Duodenal mucosa (tissue), 2 donors: ENCODE results near the gene STT3B.
"Not testable (repeated sequence)": the region's sequence is repeated elsewhere in the genome, so short reads cannot be mapped to it uniquely, and the experiment has no call there.

ENCODE experiments used
- H3K27ac ChIP-seq: one replicate; pipeline ENCODE4 v1.7.0; 2013; ENCODE audit warnings: low read depth, low read length
- H3K27me3 ChIP-seq, 2 donors: one replicate each; pipeline ENCODE4 v1.7.0; 2013; ENCODE audit warnings: low read length in 2 of 2, control low read depth in 1 of 2; ENCODE audit not compliant: insufficient read depth in 2 of 2, control insufficient read depth in 1 of 2
- H3K36me3 ChIP-seq, 2 donors: one replicate each; pipeline ENCODE4 v1.7.0; 2013; ENCODE audit warnings: low read length in 2 of 2, control low read depth in 1 of 2; ENCODE audit not compliant: insufficient read depth in 2 of 2, control insufficient read depth in 1 of 2
- H3K4me1 ChIP-seq, 2 donors: one replicate each; pipeline ENCODE4 v1.7.0; 2013; ENCODE audit warnings: low read length in 2 of 2, control low read depth in 1 of 2; ENCODE audit not compliant: insufficient read depth in 2 of 2, control insufficient read depth in 1 of 2
- H3K4me3 ChIP-seq, 2 donors: one replicate each; pipeline ENCODE4 v1.7.0; 2013; ENCODE audit warnings: low read length in 2 of 2, low read depth in 1 of 2
- H3K9ac ChIP-seq, 2 donors: one replicate each; pipeline ENCODE4 v1.7.0; 2013; ENCODE audit warnings: low read length in 2 of 2, low read depth in 1 of 2
- H3K9me3 ChIP-seq, 2 donors: one replicate each; pipeline ENCODE4 v1.7.0; 2013; ENCODE audit warnings: low read length in 2 of 2, control low read depth in 1 of 2; ENCODE audit not compliant: control insufficient read depth in 1 of 2

Gene STT3B

GRCh38 chr3:31580645-31581044, 47.9 kb downstream of the STT3B start:
- Histone ChIP-seq H3K27ac (no peak overlapping the region), H3K9ac (no peak overlapping the region), H3K4me3 (no peak overlapping the region), H3K27me3 (no peaks in the 10 kb centered on the region), H3K9me3 (peaks cover 0 to 6% of the 10 kb centered on the region in 2 donors), H3K36me3 (peaks cover 3 to 5% of the 10 kb centered on the region in 2 donors), H3K4me1 (peaks cover 8 to 15% of the 10 kb centered on the region in 2 donors)

- H3K9ac ChIP-seq: no peak overlapping the region
- H3K36me3 ChIP-seq: peaks cover 3 to 5% of the 10 kb centered on the region in 2 donors
- peaks cover 0 to 6% of the 10 kb centered on the region in 2 donors for H3K9me3 ChIP-seq
- H3K27ac ChIP-seq: no peak overlapping the region
- peaks cover 8% of the 10 kb centered on the region in 2 donors for H3K4me1 ChIP-seq
- no peaks in the 10 kb centered on the region for H3K27me3 ChIP-seq
- no peak overlapping the region for H3K4me3 ChIP-seq
Observed at GRCh38 chr3:31581660-31582059, 48.9 kb downstream of the STT3B start.

GRCh38 chr3:31589228-31589627, 56.5 kb downstream of the STT3B start:
- Histone ChIP-seq H3K9me3 (peaks cover 6 to 11% of the 10 kb centered on the region in 2 donors), H3K4me1 (peaks cover 0 to 12% of the 10 kb centered on the region in 2 donors), H3K4me3 (no peak overlapping the region), H3K27me3 (no peaks in the 10 kb centered on the region), H3K9ac (no peak overlapping the region), H3K27ac (no peak overlapping the region), H3K36me3 (peaks cover 7 to 15% of the 10 kb centered on the region in 2 donors)

- Histone ChIP-seq H3K36me3 (peaks cover 15% of the 10 kb centered on the region in 2 donors), H3K4me1 (peaks cover 0 to 13% of the 10 kb centered on the region in 2 donors), H3K27ac (no peak overlapping the region), H3K9ac (no peak overlapping the region), H3K9me3 (peaks cover 6 to 11% of the 10 kb centered on the region in 2 donors), H3K27me3 (no peaks in the 10 kb centered on the region), H3K4me3 (no peak overlapping the region)
Observed at GRCh38 chr3:31590650-31591049, 57.9 kb downstream of the STT3B start.

- no peak overlapping the region for H3K9ac ChIP-seq
- H3K9me3 ChIP-seq: peaks cover 6 to 11% of the 10 kb centered on the region in 2 donors
- peaks cover 14% of the 10 kb centered on the region in 2 donors for H3K36me3 ChIP-seq
- no peaks in the 10 kb centered on the region for H3K27me3 ChIP-seq
- H3K27ac ChIP-seq: no peak overlapping the region
- peaks cover 6 to 16% of the 10 kb centered on the region in 2 donors for H3K4me1 ChIP-seq
- H3K4me3 ChIP-seq: no peak overlapping the region
Observed at GRCh38 chr3:31592764-31593163, 60.0 kb downstream of the STT3B start.

GRCh38 chr3:31596176-31596575, 63.5 kb downstream of the STT3B start:
- Histone ChIP-seq H3K27ac (no peak overlapping the region), H3K9ac (no peak overlapping the region), H3K9me3 (no peaks in the 10 kb centered on the region), H3K36me3 (peaks cover 0 to 12% of the 10 kb centered on the region in 2 donors), H3K4me3 (no peak overlapping the region), H3K27me3 (no peaks in the 10 kb centered on the region), H3K4me1 (peaks cover 6 to 16% of the 10 kb centered on the region in 2 donors)

- H3K27me3 ChIP-seq: no peaks in the 10 kb centered on the region
Observed at GRCh38 chr3:31600431-31600830, 67.7 kb downstream of the STT3B start.

GRCh38 chr3:31605333-31605732, 72.6 kb downstream of the STT3B start:
- not testable (repeated sequence) for H3K4me3 ChIP-seq, H3K27me3 ChIP-seq, H3K27ac ChIP-seq, H3K9ac ChIP-seq, H3K4me1 ChIP-seq
- Histone ChIP-seq H3K9me3 (peaks cover 9 to 17% of the 10 kb centered on the region in 2 donors), H3K36me3 (peaks cover 7 to 23% of the 10 kb centered on the region in 2 donors)

More at GRCh38 chr3:31600431-31600830, 67.7 kb downstream of the STT3B start:
- H3K9me3 ChIP-seq: peaks cover 0 to under 1% of the 10 kb centered on the region in 2 donors
- H3K27ac ChIP-seq: no peak overlapping the region
- peaks cover 4 to 6% of the 10 kb centered on the region in 2 donors for H3K4me1 ChIP-seq
- H3K36me3 ChIP-seq: peaks cover 2 to 8% of the 10 kb centered on the region in 2 donors
- no peak overlapping the region for H3K9ac ChIP-seq
- H3K4me3 ChIP-seq: no peak overlapping the region

- Histone ChIP-seq H3K27ac (no peak overlapping the region), H3K9ac (no peak overlapping the region), H3K4me1 (no peaks in the 10 kb centered on the region), H3K9me3 (peaks cover 9 to 17% of the 10 kb centered on the region in 2 donors), H3K27me3 (no peaks in the 10 kb centered on the region), H3K36me3 (peaks cover 7 to 20% of the 10 kb centered on the region in 2 donors), H3K4me3 (no peak overlapping the region)
Observed at GRCh38 chr3:31606453-31606852, 73.7 kb downstream of the STT3B start.

- Histone ChIP-seq H3K27ac (no peak overlapping the region), H3K27me3 (no peaks in the 10 kb centered on the region), H3K9me3 (peaks cover 8 to 13% of the 10 kb centered on the region in 2 donors), H3K4me1 (peaks cover 0 to 8% of the 10 kb centered on the region in 2 donors), H3K9ac (no peak overlapping the region), H3K36me3 (peaks cover 5 to 15% of the 10 kb centered on the region in 2 donors), H3K4me3 (no peak overlapping the region)
Observed at GRCh38 chr3:31610700-31611275, 78.1 kb downstream of the STT3B start.
